Body of pancreas (tissue), 4 donors: Measurements from ENCODE around the gene ASGR2. TPM values are rescaled to one million over a fixed set of nuclear protein-coding genes. Genes with fewer than 3 reads are reported as not detected.
A peak's percentile ranks its signal among the peaks of the same experiment; 100 is the strongest.
"Not testable (repeated sequence)": the region's sequence is repeated elsewhere in the genome, so short reads cannot be mapped to it uniquely, and the experiment has no call there.

Experiments used
- ATAC-seq: fragments of 150-250 bp; one replicate; pipeline ENCODE4 v1.9.1; 2016
- DNase-seq, 4 donors: peaks; one replicate each; pipeline ENCODE4 v3.0.0-alpha.2; 2019
- H3K27ac ChIP-seq, 4 donors: fragments of 200-600 bp; sonication (generic); 1 replicate in 3 of 4; 2 replicates in 1 of 4; pipeline versions ENCODE4 v1.5.1 to v1.6.1; 2016 to 2019; ENCODE audit warnings: mild to moderate bottlenecking in 1 of 4, mixed read lengths in 1 of 4, moderate library complexity in 1 of 4
- H3K27me3 ChIP-seq, 2 donors: fragments of 200-600 bp; sonication (generic); one replicate each; pipeline ENCODE4 v1.6.0; 2016; ENCODE audit warnings: mild to moderate bottlenecking in 1 of 2
- H3K36me3 ChIP-seq, 2 donors: fragments of 200-600 bp; sonication (generic); replicated peaks in 1 of 2; 2 replicates each; pipeline ENCODE4 v1.5.1; 2016; ENCODE audit warnings: low read depth in 2 of 2; ENCODE audit not compliant: insufficient read depth in 1 of 2
- H3K4me1 ChIP-seq: fragments of 200-600 bp; sonication (generic); one replicate; pipeline ENCODE4 v1.6.0; 2016
- H3K4me3 ChIP-seq, 2 donors: fragments of 200-600 bp; sonication (generic); 1 replicate in 1 of 2; 2 replicates in 1 of 2; pipeline ENCODE4 v1.5.1; 2016 to 2019
- H3K9me3 ChIP-seq, 3 donors: fragments of 200-600 bp; sonication (generic); 1 replicate in 2 of 3; 2 replicates in 1 of 3; pipeline ENCODE4 v1.5.1; 2016
- POLR2A ChIP-seq, 3 donors: fragments of 450-650 bp; IDR thresholded peaks; one replicate each; pipeline ENCODE4 v1.6.1; 2016; ENCODE audit warnings: antibody characterized with exemption in 3 of 3, mild to moderate bottlenecking in 2 of 3
- WGBS, 2 donors: methylation state at CpG; one replicate each; pipeline ENCODE4 v1.1.5; 2017; 5-methylcytosine and 5-hydroxymethylcytosine counted together
- intact Hi-C: fragments of 100-400 bp; cut with DNase I; formaldehyde crosslinking; loops from one replicate; pipeline ENCODE4 v1.15.1; 2023
- total RNA-seq, 2 donors: library from RNA; depleted of rRNA; stranded (reverse); fragments of >200 nt; gene quantifications; one replicate each; pipeline ENCODE4 v1.1.0, GENCODE V29; 2016
- TF ChIP-seq, protein P1 (sequence below), 7 experiments: fragments of 450-650 bp in 4 of 7; fragments of 200-600 bp in 3 of 7; sonication (generic) in 3 of 7; IDR thresholded peaks; one replicate each; pipeline ENCODE4 v1.5.1; 2016 to 2019; ENCODE audit warnings: antibody characterized with exemption in 7 of 7

Gene ASGR2, protein sequence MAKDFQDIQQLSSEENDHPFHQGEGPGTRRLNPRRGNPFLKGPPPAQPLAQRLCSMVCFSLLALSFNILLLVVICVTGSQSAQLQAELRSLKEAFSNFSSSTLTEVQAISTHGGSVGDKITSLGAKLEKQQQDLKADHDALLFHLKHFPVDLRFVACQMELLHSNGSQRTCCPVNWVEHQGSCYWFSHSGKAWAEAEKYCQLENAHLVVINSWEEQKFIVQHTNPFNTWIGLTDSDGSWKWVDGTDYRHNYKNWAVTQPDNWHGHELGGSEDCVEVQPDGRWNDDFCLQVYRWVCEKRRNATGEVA
- total RNA-seq, result not detected

DNA sequence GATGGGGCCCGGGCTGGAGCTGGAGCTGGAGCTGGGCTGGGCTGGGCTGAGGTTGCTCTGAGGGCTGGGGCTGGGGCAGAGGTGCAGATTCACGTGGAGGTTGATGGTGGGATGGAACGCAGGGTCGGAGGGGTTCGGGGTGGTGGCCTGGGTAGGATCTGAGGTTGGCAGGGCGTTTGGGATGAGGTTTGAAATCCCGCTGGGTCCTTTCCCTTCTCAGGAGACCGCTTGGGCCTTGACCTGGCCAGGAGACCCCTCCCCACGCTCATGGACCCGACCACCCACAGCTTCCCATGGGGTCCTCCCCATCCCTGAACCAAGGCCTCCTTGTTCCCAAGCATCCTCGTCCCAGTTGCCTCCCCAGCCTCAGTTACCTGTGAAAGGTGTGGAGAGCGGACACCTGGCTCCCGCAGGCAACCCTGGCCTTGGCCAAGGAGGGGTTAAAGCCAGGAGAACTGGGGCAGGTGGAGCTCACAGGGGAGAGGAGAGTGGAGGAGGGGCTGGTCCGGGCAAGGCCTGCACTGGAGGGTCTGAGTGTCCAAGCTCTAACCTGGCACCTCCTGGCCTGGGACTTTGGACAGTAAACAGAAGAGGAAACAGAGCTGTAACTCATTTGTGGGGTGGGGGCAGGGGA lies at the start of gene ASGR2:
Gene ASGR2 (minus strand): TSS at position 582 of the 634 bp plus-strand sequence. CDS start 582 bp downstream, outside the sequence.
- no peaks in the 10 kb centered on the region for H3K4me1 ChIP-seq
- no peak within 1 kb of the TSS for H3K4me3 ChIP-seq
- no peaks in the 10 kb centered on the region for H3K9me3 ChIP-seq
- no peak for TF ChIP-seq POLR2A (IDR thresholded peaks at IDR 0.05)
- TF ChIP-seq, protein P1, sequence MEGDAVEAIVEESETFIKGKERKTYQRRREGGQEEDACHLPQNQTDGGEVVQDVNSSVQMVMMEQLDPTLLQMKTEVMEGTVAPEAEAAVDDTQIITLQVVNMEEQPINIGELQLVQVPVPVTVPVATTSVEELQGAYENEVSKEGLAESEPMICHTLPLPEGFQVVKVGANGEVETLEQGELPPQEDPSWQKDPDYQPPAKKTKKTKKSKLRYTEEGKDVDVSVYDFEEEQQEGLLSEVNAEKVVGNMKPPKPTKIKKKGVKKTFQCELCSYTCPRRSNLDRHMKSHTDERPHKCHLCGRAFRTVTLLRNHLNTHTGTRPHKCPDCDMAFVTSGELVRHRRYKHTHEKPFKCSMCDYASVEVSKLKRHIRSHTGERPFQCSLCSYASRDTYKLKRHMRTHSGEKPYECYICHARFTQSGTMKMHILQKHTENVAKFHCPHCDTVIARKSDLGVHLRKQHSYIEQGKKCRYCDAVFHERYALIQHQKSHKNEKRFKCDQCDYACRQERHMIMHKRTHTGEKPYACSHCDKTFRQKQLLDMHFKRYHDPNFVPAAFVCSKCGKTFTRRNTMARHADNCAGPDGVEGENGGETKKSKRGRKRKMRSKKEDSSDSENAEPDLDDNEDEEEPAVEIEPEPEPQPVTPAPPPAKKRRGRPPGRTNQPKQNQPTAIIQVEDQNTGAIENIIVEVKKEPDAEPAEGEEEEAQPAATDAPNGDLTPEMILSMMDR (IDR thresholded peaks at IDR 0.05), result no peak
- ATAC-seq (no peak), DNase-seq (no peak)
- H3K27me3 ChIP-seq, result no peaks in the 10 kb centered on the region
- WGBS, 2 donors, result 71 to 72% methylated on average over 8 to 14 of the region's 14 CpGs
- H3K27ac ChIP-seq, result peak within 1 kb of the TSS in 1 of 4 donors; percentile 61
- intact Hi-C loops, result no loop called here
- H3K36me3 ChIP-seq, result no peaks in the 10 kb centered on the region

DNA sequence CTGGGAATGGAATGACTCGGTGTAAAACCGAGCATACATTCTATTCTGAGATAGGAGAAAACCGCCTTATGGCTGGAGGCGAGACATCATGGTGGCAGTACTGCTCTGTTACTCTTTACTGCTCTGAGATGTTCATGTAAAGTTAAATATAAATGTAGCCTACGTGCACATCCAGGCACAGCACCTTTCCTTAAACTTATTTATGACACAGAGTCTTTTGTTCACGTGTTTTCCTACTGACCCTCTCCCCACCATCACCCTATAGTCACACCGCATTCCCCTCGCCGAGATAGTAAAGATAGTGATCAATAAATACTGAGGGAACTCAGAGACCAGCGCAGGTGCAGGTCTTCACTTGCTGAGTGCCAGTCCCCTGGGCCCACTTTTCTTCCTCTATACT lies 44.9 kb upstream of the ASGR2 start:
- DNase-seq, H3K27me3 ChIP-seq, H3K36me3 ChIP-seq, H3K4me1 ChIP-seq, H3K27ac ChIP-seq, H3K4me3 ChIP-seq, intact Hi-C loops, H3K9me3 ChIP-seq, ATAC-seq: not testable (repeated sequence)
- WGBS, 2 donors, result 38 to 48% methylated on average over 10 of the region's 10 CpGs

DNA sequence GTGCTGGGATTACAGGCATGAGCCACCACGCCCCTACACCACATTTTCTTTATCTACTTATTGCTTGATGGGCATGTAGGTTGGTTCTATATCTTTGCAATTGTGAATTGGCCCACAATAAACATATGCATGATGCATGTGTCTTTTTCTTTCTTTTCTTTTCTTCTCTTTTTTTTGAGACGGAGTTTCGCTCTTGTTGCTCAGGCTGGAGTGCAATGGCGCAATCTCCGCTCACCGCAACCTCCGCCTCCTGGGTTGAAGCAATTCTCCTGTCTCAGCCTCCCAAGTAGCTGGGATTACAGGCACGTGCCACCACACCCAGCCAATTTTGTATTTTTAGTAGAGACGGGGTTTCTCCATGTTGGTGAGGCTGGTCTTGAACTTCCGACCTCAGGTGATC lies 43.8 kb upstream of the ASGR2 start:
- intact Hi-C loops, H3K4me3 ChIP-seq, H3K27ac ChIP-seq, H3K9me3 ChIP-seq, DNase-seq, ATAC-seq, H3K36me3 ChIP-seq, H3K4me1 ChIP-seq, H3K27me3 ChIP-seq: not testable (repeated sequence)
- WGBS, 2 donors, result 76 to 80% methylated on average over 10 of the region's 10 CpGs

DNA sequence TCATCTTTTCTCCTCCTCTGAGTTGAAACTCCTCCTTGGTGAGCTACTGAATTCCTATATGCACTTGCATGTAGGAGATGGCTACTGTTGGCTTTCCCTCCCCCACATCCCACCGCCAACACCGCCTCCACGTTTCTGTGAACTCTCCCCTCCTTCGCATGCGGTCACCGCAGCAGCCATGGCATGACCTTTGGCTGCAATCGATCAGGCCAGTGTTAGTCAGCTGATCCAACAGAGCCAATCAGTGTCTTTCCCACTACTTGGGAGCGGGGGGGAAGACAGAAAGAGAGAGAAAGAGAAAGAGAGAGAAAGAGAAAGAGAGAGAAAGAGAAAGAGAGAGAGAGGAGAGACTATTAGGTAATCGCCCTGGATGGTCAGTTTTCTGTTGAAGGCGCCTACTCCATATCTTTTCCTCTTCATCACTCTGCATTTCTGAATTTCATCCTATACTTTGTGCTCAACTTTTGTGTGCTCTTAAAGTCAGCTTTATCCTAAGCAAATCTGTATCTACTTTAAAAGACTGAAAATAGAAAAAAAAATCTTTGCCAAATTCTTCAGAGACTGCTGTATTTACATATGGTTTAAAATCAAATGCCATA lies 41.8 kb upstream of the ASGR2 start:
- intact Hi-C loops, result no loop called here
- TF ChIP-seq, protein P1 (IDR thresholded peaks at IDR 0.05), result no peak
- no peak for TF ChIP-seq POLR2A (IDR thresholded peaks at IDR 0.05)
- no peaks in the 10 kb centered on the region for H3K9me3 ChIP-seq
- no peak overlapping the region for H3K4me3 ChIP-seq
- ATAC-seq (no peak), DNase-seq (no peak)
- no peaks in the 10 kb centered on the region for H3K27me3 ChIP-seq
- H3K27ac ChIP-seq, result no peak overlapping the region
- H3K36me3 ChIP-seq, result no peaks in the 10 kb centered on the region
- WGBS, 2 donors, result 43 to 55% methylated on average over 10 of the region's 10 CpGs
- no peaks in the 10 kb centered on the region for H3K4me1 ChIP-seq

DNA sequence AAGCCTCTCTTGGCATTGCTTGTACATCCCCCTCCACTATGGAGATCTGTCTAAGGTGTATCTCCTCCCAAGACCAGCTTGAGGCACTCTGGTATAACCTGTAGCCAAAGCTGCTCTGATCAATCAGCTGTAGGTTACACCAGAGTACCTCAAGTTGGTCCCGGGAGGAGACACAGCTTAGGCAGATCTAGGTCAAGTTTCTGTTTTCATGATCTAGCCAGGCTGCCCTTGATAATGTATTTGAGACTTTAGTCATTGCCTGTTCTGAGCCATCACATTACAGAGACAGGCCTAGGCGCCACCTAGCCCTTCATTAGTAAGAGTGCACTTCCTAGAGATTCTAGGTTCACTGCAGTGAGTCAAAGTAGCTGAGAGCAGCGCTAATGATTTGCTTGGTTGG lies 33.1 kb upstream of the ASGR2 start:
- ATAC-seq (no peak), DNase-seq (no peak)
- no peak overlapping the region for H3K4me3 ChIP-seq
- H3K27ac ChIP-seq, result no peak overlapping the region
- no peaks in the 10 kb centered on the region for H3K27me3 ChIP-seq
- no peaks in the 10 kb centered on the region for H3K9me3 ChIP-seq
- H3K4me1 ChIP-seq, result no peaks in the 10 kb centered on the region
- TF ChIP-seq, protein P1 (IDR thresholded peaks at IDR 0.05), result no peak
- no peak for TF ChIP-seq POLR2A (IDR thresholded peaks at IDR 0.05)
- intact Hi-C loops, result loop anchor here (10.0 kb wide), 1 partner anchor 57 kb away; no protein-coding TSS in a partner anchor
- H3K36me3 ChIP-seq, result no peaks in the 10 kb centered on the region
- WGBS, 2 donors, result 45 to 70% methylated on average over 2 to 3 of the region's 3 CpGs
